SJCRH30 (cell line): Measurements from ENCODE around the gene ERGIC1. TPM values are rescaled to one million over a fixed set of nuclear protein-coding genes. Genes with fewer than 3 reads are reported as not detected.
"Not testable (repeated sequence)": the region's sequence is repeated elsewhere in the genome, so short reads cannot be mapped to it uniquely, and the experiment has no call there.

Source experiments
- DNase-seq, 2 experiments: peaks; one replicate each; pipeline ENCODE4 v3.0.0-alpha.2; 2015 to 2020
- H3K27ac ChIP-seq: fragments of 250-450 bp; sonication (Bioruptor Pico); 2 replicates; pipeline ENCODE4 v1.5.1; 2020; ENCODE audit warnings: mild to moderate bottlenecking, moderate library complexity
- H3K27me3 ChIP-seq: fragments of 250-450 bp; sonication (Bioruptor Pico); 2 replicates; pipeline ENCODE4 v1.5.1; 2020; ENCODE audit warnings: mild to moderate bottlenecking, moderate library complexity
- H3K36me3 ChIP-seq: fragments of 250-450 bp; sonication (Bioruptor Pico); 2 replicates; pipeline ENCODE4 v1.5.1; 2020; ENCODE audit warnings: mild to moderate bottlenecking, moderate library complexity
- H3K4me1 ChIP-seq: fragments of 250-450 bp; sonication (Bioruptor Pico); 2 replicates; pipeline ENCODE4 v1.5.1; 2020; ENCODE audit warnings: mild to moderate bottlenecking, moderate library complexity
- H3K4me3 ChIP-seq: fragments of 250-450 bp; sonication (Bioruptor Pico); 2 replicates; pipeline ENCODE4 v1.5.1; 2020; ENCODE audit warnings: mild to moderate bottlenecking, moderate library complexity
- H3K9me3 ChIP-seq: fragments of 250-450 bp; sonication (Bioruptor Pico); replicated peaks from 2 replicates; pipeline ENCODE4 v1.5.1; 2020; ENCODE audit warnings: mild to moderate bottlenecking, moderate library complexity
- total RNA-seq: library from RNA; depleted of rRNA; stranded (reverse); fragments of >200 nt; shearing (Covaris generic); gene quantifications from 2 replicates; pipeline ENCODE4 v1.2.3, GENCODE V29; 2014

ERGIC1 gene
- total RNA-seq, 1 experiment from 2014 or later, result 83.4 TPM

GRCh38 chr5:172843825-172844576 is 9.9 kb downstream of the ERGIC1 start:
- H3K36me3 ChIP-seq, result peaks cover 3% of the 10 kb centered on the region
- no peaks in the 10 kb centered on the region for H3K27me3 ChIP-seq
- H3K9me3 ChIP-seq, result no peaks in the 10 kb centered on the region
- no peak overlapping the region for H3K4me3 ChIP-seq
- DNase-seq, result no peak
- 0 out of 2 replicates have a peak, but pooled peaks cover 2% of the 10 kb centered on the region for H3K4me1 ChIP-seq
- H3K27ac ChIP-seq, result no peak overlapping the region

GRCh38 chr5:172844577-172844838 is 10.5 kb downstream of the ERGIC1 start:
- no peak overlapping the region for H3K4me3 ChIP-seq

GRCh38 chr5:172845154-172845553 is 11.1 kb downstream of the ERGIC1 start:
- H3K27ac ChIP-seq, result no peak overlapping the region
- no peaks in the 10 kb centered on the region for H3K27me3 ChIP-seq
- H3K4me3 ChIP-seq, result no peak overlapping the region
- no peak for DNase-seq
- peaks cover 3% of the 10 kb centered on the region for H3K36me3 ChIP-seq
- 0 out of 2 replicates have a peak, but pooled peaks cover 2% of the 10 kb centered on the region for H3K4me1 ChIP-seq
- no peaks in the 10 kb centered on the region for H3K9me3 ChIP-seq

More at GRCh38 chr5:172844577-172844838, 10.5 kb downstream of the ERGIC1 start:
- Histone ChIP-seq H3K27me3 (no peaks in the 10 kb centered on the region), H3K4me1 (0 out of 2 replicates have a peak, but pooled peaks cover 2% of the 10 kb centered on the region), H3K36me3 (peaks cover 3% of the 10 kb centered on the region), H3K27ac (no peak overlapping the region), H3K9me3 (no peaks in the 10 kb centered on the region)
- no peak for DNase-seq

GRCh38 chr5:172845576-172845975 is 11.5 kb downstream of the ERGIC1 start:
- DNase-seq, result no peak
- peaks cover 3% of the 10 kb centered on the region for H3K36me3 ChIP-seq
- no peak overlapping the region for H3K4me3 ChIP-seq
- H3K4me1 ChIP-seq, result 0 out of 2 replicates have a peak, but pooled peaks cover 2% of the 10 kb centered on the region
- H3K27ac ChIP-seq, result no peak overlapping the region
- H3K27me3 ChIP-seq, result no peaks in the 10 kb centered on the region
- H3K9me3 ChIP-seq, result no peaks in the 10 kb centered on the region

- H3K36me3 ChIP-seq, result peaks cover 3% of the 10 kb centered on the region
- DNase-seq, result no peak
- no peaks in the 10 kb centered on the region for H3K27me3 ChIP-seq
- no peaks in the 10 kb centered on the region for H3K4me1 ChIP-seq
- no peaks in the 10 kb centered on the region for H3K9me3 ChIP-seq
- no peak overlapping the region for H3K27ac ChIP-seq
- no peak overlapping the region for H3K4me3 ChIP-seq
These were observed 12.2 kb downstream of the ERGIC1 start for GRCh38 chr5:172846249-172846648.

GRCh38 chr5:172846677-172847076 is 12.6 kb downstream of the ERGIC1 start:
- Histone ChIP-seq H3K36me3 (peaks cover 3% of the 10 kb centered on the region), H3K4me1 (no peaks in the 10 kb centered on the region), H3K9me3 (no peaks in the 10 kb centered on the region), H3K27me3 (no peaks in the 10 kb centered on the region), H3K4me3 (no peak overlapping the region), H3K27ac (no peak overlapping the region)
- no peak for DNase-seq

- H3K4me1 ChIP-seq, DNase-seq, H3K27me3 ChIP-seq, H3K9me3 ChIP-seq, H3K4me3 ChIP-seq, H3K27ac ChIP-seq, H3K36me3 ChIP-seq: not testable (repeated sequence)
These were observed 13.5 kb downstream of the ERGIC1 start for GRCh38 chr5:172847584-172847983.

- no peak for DNase-seq
- no peak overlapping the region for H3K27ac ChIP-seq
- peaks cover 2% of the 10 kb centered on the region for H3K36me3 ChIP-seq
- H3K9me3 ChIP-seq, result no peaks in the 10 kb centered on the region
- no peaks in the 10 kb centered on the region for H3K4me1 ChIP-seq
- H3K27me3 ChIP-seq, result no peaks in the 10 kb centered on the region
- H3K4me3 ChIP-seq, result no peak overlapping the region
These were observed 14.4 kb downstream of the ERGIC1 start for GRCh38 chr5:172848419-172848818.

GRCh38 chr5:172849606-172850453 is 15.8 kb downstream of the ERGIC1 start:
- Histone ChIP-seq H3K27ac (no peak overlapping the region), H3K4me1 (no peaks in the 10 kb centered on the region), H3K9me3 (no peaks in the 10 kb centered on the region), H3K36me3 (no peaks in the 10 kb centered on the region; the same call in 1 of the 2 replicates), H3K4me3 (no peak overlapping the region), H3K27me3 (no peaks in the 10 kb centered on the region)
- no peak for DNase-seq

GRCh38 chr5:172850454-172850797 is 16.4 kb downstream of the ERGIC1 start:
- H3K36me3 ChIP-seq, result no peaks in the 10 kb centered on the region; the same call in 1 of the 2 replicates
- no peak overlapping the region for H3K27ac ChIP-seq
- H3K9me3 ChIP-seq, result no peaks in the 10 kb centered on the region
- H3K4me3 ChIP-seq, result no peak overlapping the region
- no peaks in the 10 kb centered on the region for H3K27me3 ChIP-seq
- no peaks in the 10 kb centered on the region for H3K4me1 ChIP-seq
- DNase-seq, result no peak

GRCh38 chr5:172851254-172851653 is 17.2 kb downstream of the ERGIC1 start:
- H3K27ac ChIP-seq, H3K27me3 ChIP-seq, H3K36me3 ChIP-seq, H3K9me3 ChIP-seq, H3K4me3 ChIP-seq, H3K4me1 ChIP-seq, DNase-seq: not testable (repeated sequence)

- Histone ChIP-seq H3K36me3 (no peaks in the 10 kb centered on the region; the same call in 1 of the 2 replicates), H3K9me3 (no peaks in the 10 kb centered on the region), H3K27ac (no peak overlapping the region), H3K4me1 (no peaks in the 10 kb centered on the region), H3K27me3 (no peaks in the 10 kb centered on the region), H3K4me3 (no peak overlapping the region)
- no peak for DNase-seq
These were observed 18.7 kb downstream of the ERGIC1 start for GRCh38 chr5:172852490-172853354.

- no peak for DNase-seq
- no peak overlapping the region for H3K27ac ChIP-seq
- no peaks in the 10 kb centered on the region for H3K9me3 ChIP-seq
- H3K4me3 ChIP-seq, result no peak overlapping the region
- H3K36me3 ChIP-seq, result no peaks in the 10 kb centered on the region; the same call in 1 of the 2 replicates
- no peaks in the 10 kb centered on the region for H3K27me3 ChIP-seq
- H3K4me1 ChIP-seq, result no peaks in the 10 kb centered on the region
These were observed 19.4 kb downstream of the ERGIC1 start for GRCh38 chr5:172853355-172853975.

GRCh38 chr5:172854451-172854871 is 20.4 kb downstream of the ERGIC1 start:
- H3K36me3 ChIP-seq, result no peaks in the 10 kb centered on the region; the same call in 1 of the 2 replicates
- DNase-seq, result no peak
- H3K27me3 ChIP-seq, result no peaks in the 10 kb centered on the region
- H3K4me3 ChIP-seq, result no peak overlapping the region
- H3K9me3 ChIP-seq, result no peaks in the 10 kb centered on the region
- no peaks in the 10 kb centered on the region for H3K4me1 ChIP-seq
- no peak overlapping the region for H3K27ac ChIP-seq
